ENCODE data around the gene FAM120B.
"Not testable (repeated sequence)": the region's sequence is repeated elsewhere in the genome, so short reads cannot be mapped to it uniquely, and the experiment has no call there.

FAM120B gene

GRCh38 chr6:170405311-170405975 is 98.9 kb downstream of the FAM120B start:
- H3K4me3 ChIP-seq (ENCODE audit: low read depth, low read length) = no peak overlapping the region
- peak; percentile 97 for DNase-seq (ENCODE audit: low read depth, low spot score)
- in situ Hi-C loops (cut with HindIII; ENCODE audit: low sequenced_read_pairs) = no loop called here
- TF ChIP-seq, protein P1, sequence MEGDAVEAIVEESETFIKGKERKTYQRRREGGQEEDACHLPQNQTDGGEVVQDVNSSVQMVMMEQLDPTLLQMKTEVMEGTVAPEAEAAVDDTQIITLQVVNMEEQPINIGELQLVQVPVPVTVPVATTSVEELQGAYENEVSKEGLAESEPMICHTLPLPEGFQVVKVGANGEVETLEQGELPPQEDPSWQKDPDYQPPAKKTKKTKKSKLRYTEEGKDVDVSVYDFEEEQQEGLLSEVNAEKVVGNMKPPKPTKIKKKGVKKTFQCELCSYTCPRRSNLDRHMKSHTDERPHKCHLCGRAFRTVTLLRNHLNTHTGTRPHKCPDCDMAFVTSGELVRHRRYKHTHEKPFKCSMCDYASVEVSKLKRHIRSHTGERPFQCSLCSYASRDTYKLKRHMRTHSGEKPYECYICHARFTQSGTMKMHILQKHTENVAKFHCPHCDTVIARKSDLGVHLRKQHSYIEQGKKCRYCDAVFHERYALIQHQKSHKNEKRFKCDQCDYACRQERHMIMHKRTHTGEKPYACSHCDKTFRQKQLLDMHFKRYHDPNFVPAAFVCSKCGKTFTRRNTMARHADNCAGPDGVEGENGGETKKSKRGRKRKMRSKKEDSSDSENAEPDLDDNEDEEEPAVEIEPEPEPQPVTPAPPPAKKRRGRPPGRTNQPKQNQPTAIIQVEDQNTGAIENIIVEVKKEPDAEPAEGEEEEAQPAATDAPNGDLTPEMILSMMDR (IDR thresholded peaks at IDR 0.05; ENCODE audit: low read depth, low read length) = no peak

- H3K4me3 ChIP-seq (ENCODE audit: low read depth, low read length) = no peak overlapping the region
- DNase-seq (ENCODE audit: low read depth, low spot score) = no peak
- in situ Hi-C loops (cut with HindIII; ENCODE audit: low sequenced_read_pairs) = no loop called here
- TF ChIP-seq, protein P1 (IDR thresholded peaks at IDR 0.05; ENCODE audit: low read depth, low read length) = no peak
Observed at GRCh38 chr6:170407200-170407599, 100.6 kb downstream of the FAM120B start.

DNA sequence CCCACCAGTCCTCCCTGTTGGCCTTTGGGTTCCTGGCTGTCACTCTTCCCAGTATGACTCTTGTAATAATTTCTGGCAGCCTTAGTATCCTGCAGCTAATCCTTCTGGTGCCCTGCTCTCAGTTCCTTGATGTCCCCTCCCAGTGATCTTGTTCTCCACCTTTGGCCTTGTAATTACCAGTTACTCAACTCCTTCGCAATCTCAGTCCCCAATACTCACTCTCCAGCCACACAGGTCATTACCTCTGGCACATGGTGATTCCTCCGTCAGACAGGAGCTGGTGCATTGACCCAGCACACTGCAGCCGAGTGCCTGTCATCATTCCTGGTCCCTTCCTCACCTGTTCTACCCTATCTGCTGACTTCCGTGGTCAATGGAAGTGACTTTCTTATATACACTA is 101.4 kb downstream of the FAM120B start:
- no peak overlapping the region for H3K4me3 ChIP-seq (ENCODE audit: low read depth, low read length)
- TF ChIP-seq, protein P1 (IDR thresholded peaks at IDR 0.05; ENCODE audit: low read depth, low read length) = no peak
- in situ Hi-C loops (cut with HindIII; ENCODE audit: low sequenced_read_pairs) = no loop called here
- no peak for DNase-seq (ENCODE audit: low read depth, low spot score)

DNA sequence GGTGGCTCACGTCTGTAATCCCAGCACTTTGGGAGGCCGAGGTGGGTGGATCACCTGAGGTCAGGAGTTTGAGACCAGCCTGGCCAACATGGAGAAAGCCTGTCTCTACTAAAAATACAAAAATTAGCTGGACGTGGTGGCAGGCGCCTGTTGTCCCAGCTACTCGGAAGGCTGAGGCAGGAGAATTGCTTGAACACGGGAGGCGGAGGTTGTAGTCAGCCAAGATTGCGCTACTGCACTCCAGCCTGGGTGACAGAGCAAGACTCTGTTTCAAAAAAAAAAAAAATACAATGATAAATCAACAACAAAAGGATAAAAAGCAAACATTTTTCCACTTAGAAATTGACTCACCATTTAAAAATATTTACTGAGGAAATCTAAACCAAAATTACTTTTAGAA is 103.2 kb downstream of the FAM120B start:
- H3K4me3 ChIP-seq (ENCODE audit: low read depth, low read length); DNase-seq (ENCODE audit: low read depth, low spot score); in situ Hi-C loops (cut with HindIII; ENCODE audit: low sequenced_read_pairs): not testable (repeated sequence)

DNA sequence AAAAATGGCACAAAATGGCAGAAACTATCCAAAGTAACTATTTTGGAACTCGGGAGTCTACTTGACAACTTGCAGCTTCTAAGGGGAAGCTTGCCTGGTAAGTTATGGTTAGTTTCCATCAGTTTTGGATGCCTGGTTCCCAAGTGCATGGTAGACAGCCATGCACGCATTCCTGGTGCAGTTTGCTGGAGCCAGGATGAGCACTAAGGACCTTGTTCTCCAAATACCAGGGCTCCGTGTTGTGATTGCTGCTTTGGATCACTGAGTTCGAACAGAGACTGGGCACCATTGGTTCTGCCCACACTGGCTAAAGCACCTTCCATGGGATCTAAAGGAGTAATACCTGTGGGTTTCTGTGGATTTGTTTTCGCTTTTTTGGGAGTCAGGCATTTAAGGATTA is 103.7 kb downstream of the FAM120B start:
- TF ChIP-seq, protein P1 (IDR thresholded peaks at IDR 0.05; ENCODE audit: low read depth, low read length) = no peak
- H3K4me3 ChIP-seq (ENCODE audit: low read depth, low read length) = no peak overlapping the region
- in situ Hi-C loops (cut with HindIII; ENCODE audit: low sequenced_read_pairs) = no loop called here
- no peak for DNase-seq (ENCODE audit: low read depth, low spot score)

DNA sequence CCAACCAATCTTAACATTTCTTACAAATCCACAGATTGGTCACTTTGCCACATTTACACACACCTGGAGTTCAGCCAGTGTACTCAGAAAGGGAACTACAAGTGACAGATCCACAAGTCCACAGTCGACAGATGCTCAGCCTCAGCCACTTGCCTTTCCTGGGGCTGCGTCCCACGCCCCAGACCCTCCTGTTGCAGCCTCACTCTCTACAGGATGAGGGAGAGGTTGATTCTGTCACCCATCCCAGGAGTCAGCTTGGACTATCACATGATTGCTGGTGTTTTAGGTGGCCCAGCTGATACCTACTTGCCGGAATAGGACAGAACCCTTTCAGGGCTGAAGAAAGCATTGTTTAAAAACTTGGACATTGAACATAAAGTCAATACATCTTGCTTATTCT is 108.8 kb downstream of the FAM120B start:
- no peak overlapping the region for H3K4me3 ChIP-seq (ENCODE audit: low read depth, low read length)
- DNase-seq (ENCODE audit: low read depth, low spot score) = no peak
- TF ChIP-seq, protein P1 (IDR thresholded peaks at IDR 0.05; ENCODE audit: low read depth, low read length) = no peak
- in situ Hi-C loops (cut with HindIII; ENCODE audit: low sequenced_read_pairs) = no loop called here

GRCh38 chr6:170416303-170416702 is 109.7 kb downstream of the FAM120B start:
- TF ChIP-seq, protein P1 (IDR thresholded peaks at IDR 0.05; ENCODE audit: low read depth, low read length) = no peak
- in situ Hi-C loops (cut with HindIII; ENCODE audit: low sequenced_read_pairs) = no loop called here
- no peak overlapping the region for H3K4me3 ChIP-seq (ENCODE audit: low read depth, low read length)
- DNase-seq (ENCODE audit: low read depth, low spot score) = no peak

All from astrocyte of the spinal cord (primary cell).